AG08396 (cell line): Measurements from ENCODE around the gene LY86.

Experiments
- DNase-seq: peaks from one replicate; pipeline ENCODE4 v3.0.0; 2012; ENCODE audit warnings: low spot score, mixed read lengths

The LY86 gene

DNA sequence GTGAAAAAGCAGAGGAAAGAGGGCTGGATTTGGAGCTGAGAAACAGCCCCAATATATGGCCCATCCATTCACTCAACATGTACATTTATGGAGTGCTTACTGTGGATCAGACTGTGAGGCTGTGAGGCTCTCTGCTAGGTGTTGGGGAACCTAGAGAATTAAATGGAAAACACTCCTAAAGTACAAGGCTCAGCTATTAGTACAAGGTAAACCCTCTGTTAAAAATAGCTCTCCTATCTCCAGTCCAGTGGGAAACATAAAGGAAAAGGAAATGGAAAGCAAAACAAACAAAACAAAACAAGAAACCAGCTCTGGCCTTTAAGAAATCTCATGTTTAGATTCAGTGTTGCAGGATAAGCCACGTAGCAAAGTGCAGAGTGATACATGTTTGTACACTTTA is 35.0 kb downstream of the LY86 start:
- no peak for DNase-seq

DNA sequence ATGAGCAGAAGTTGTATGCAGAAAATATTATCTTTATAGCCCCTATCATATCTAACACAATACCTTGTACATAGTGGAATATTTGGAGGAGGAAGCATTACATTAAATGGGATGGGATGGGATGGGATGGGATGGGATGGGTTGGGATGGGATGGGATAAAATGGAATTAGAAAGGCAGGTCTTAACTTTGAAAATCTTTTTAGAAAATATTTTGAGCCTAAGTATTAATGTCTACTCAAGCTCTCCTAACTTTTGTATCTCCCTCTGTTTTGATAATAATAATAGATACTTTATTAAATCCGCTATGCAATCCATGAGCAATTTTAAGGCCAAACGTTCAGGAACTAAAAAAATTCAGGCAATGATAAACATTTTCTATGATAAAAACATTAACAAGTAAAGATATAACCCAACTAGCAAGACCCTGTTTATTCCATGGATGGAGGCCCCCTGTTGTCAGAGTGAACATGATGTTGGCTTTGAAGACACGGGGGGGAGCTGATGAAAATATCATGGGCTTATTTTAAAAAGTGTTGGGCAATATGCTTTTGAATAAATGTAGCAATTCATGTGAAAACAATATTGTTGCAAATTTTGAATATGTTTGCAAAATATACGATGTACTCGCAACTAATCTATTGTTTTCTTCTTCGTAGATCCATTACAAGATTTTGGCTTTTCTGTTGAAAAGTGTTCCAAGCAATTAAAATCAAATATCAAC is 35.9 kb downstream of the LY86 start:
- DNase-seq: no peak

DNA sequence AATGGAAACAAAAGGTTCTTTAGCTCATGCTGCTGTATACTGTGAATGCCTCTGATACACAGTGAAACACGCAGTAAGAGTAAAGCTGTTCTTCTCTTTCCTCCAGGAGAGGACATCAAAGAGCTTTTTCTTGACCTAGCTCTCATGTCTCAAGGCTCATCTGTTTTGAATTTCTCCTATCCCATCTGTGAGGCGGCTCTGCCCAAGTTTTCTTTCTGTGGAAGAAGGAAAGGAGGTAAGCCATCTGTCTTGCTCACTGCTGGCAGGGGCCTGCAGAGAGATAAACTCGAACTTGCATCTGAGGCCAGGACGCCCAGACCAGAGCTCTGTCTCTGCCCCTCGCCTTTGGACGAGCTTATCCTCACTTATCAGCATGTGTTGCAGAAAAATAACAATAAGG is 37.7 kb downstream of the LY86 start:
- DNase-seq: no peak

DNA sequence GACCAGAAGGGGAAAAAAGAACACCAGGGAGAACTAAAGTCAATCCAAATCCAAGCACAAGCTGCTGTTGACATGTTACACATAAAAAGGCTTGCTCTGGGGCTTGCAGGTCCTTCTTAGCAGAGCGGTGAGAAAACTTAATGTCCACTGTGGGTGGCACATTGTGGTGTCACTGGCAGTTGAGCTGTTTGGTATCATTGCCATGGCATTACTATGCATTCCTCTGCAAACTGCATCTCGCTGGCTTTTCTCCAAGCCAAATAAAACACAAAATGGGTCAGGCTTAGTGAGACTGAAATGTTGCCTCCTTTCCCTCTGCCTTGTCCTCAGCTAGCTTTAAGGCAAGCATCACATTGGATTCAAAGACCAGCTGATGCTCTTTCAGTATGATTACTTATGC is 40.9 kb downstream of the LY86 start:
- DNase-seq: no peak

DNA sequence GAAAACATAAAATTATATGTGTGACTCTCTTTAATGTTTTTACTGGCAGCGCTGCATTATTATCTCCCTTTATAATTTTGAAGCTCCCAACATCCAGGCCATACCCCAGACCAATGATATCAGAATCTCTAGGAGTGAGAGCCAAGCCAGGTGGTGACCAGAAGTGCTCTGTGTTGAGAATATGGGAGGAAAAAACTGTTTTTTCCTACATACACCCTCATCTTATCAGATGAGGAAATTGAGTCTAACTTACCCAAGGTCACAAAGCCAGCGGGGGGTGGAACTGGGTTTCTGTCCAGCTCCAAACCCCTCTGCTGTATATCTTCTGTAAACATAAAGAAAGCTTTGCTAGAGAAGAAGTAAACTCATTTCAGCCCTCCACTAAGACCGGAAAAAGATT is 42.5 kb downstream of the LY86 start:
- DNase-seq: no peak

DNA sequence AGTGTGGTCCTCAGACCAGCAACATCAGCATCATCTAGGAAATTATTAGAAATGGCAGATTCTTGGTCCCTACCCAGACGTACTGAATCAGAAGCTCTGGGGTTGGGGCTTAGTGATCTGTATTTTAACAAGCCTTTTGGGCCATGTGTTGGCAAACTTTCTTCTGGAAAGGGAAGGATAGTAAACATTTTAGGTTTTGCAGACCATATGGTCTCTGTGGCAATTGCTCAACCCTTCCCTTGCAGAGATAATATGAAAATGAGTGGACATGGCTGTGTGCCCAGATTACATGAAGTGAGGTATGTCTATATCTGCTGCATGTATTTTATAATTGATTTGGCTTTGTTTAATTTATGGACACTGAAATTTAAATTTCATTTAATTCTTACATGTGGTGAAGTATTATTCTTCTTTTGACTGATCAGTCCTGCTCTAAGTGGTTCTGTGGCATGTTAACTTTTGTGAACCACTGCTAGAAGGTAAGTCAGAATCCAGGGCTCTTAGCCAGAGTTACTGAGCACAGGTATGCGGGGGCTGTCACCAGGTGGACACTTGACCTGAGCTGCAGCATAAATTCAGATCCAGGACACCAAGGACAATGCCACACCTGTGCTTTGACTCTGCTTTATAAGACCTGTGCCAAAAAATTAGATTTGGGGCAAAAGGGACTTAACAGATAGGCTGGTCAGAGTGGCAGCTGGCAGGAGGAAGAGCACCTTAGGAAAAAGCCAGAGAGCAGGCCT is 43.2 kb downstream of the LY86 start:
- no peak for DNase-seq

DNA sequence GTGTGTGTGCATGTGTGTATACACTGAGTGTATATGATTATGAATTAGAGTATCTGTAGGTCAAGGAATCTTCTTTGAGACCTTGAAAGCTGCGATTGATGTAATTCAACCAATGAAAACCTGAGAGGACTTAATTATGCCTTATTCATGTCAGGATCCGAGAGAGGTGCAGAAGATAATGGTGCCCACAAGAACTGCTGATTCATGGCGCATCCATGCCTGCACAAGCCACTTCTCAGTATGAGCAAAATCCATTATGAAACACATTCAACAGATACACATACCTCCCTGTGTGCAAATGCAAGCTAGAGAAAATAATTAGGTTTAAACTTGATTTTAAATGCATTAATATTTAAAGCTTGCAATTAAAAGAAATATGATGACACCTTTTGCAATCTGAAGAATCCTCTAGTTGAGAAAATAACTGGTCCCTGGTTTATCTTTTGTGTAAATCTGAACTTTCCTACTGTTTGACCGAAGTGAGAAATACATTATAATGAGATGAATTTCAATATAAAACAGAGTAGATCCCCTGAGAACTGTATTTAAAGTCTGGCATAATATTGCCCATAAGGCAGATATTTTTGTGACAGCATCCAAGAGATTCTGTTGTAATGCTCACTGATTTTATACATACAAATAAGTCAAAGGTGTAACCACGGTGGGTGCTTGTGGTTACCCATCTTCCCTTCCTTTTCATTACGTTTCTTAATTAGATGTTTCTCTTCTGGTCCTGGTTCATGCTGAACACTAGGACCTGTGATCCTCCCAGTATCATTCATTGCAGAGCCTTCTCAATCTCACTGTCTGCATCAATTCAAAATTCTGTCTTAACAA is 45.6 kb downstream of the LY86 start:
- DNase-seq: no peak

DNA sequence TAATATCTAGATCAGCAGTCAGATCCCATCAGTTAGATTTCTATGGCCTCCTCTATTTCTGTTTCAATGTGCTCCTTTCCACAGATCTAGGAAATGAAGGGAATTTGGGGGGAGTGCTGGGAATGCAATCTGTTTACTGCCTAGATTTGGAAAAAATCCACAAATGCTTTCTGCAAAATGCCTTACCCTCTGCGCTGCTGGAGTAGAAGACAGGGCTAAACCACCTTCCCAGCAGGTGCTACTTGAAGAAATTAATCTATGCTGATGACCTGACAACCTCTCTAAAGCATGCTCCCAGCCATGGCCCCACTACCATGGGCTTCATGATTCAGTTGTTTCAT is 46.2 kb downstream of the LY86 start:
- DNase-seq: no peak

DNA sequence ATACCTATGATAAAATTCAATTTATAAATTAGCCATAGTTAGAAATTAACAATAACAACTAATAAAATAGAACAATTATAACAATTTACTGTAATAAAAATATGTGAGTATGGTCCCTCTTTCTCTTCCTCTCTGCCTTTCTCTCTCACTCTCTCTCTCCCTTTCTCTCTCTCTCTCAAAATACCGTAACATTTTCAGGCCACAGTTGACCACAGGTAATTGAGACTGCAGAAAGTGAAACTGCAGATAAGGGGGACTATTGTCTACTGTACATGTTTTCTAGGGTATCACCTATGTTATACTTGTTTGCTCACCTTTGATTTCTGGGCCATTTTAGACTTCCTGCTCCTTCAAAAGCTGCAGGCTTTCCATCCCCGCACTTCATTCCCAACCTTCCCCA is 46.8 kb downstream of the LY86 start:
- no peak for DNase-seq

DNA sequence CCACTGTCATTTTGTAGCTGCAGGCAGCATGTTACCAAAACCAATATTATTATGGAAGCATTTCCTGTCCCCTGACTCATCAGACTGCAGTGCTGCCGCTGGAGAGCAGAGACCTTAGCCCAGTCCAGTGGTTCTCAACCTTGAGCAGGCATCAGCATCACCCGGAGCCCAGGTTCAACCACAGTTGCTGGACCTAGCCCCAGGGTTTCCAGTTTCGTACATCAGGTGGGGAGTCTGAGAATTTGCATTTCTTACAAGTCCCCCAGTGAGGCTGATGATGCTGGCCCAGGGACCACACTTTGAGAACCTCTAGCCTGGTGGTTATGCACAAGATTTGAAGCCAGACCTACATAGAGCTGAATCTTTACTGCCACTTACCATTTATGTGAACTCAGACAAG is 47.3 kb downstream of the LY86 start:
- no peak for DNase-seq

DNA sequence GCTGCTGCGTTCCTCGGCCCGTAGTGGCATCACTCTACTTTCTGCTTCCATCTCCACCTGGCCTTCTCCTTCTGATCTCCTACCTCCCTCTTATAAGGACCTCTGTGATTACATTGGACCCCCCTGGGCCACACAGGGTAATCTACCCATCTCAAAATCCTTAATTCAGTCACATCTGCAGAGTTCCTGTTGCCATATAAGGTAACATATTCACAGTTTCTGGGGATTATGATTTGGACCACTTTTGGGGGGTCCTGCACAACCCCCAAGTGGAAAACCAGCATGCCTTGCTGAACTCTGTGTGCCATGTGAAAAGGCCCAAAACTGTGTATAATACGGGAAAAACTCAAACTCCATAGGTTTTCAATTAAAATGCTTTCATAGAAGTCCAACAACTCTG is 51.1 kb downstream of the LY86 start:
- no peak for DNase-seq

DNA sequence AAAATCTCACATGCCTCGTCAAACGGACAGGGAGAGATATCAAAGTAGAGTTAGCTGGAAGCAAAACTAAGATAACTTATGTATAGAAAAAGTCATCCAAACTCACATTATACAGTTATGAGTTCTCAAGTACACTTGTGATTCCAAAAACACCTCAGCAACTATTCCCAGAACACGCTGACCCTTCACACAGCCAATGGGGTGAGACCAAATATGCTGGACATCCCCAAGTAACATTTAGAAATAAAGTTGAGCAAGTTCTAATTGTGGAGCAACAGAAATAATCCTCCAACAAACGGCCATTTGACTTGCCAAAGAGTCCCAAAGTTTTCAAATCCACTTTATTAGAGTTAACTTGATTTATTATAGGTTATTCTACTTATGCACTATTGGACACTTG is 52.4 kb downstream of the LY86 start:
- no peak for DNase-seq

DNA sequence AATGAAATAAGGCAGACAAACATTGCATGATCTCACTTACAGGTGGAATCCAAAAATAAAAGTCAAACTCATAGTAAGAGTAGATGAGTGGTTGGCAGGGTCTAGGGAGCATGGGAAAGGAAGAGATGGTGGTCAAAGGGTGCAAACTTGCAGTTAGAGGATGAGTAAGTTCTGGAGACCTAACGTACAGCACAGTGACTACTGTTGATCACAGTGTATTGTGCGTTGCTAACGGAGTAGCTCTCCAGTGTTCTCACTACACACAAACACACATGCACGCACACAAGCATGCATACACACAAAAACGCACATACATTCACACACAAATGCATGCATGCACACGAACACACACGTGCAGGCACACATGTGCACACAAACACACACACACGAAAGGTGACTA is 54.9 kb downstream of the LY86 start:
- no peak for DNase-seq

DNA sequence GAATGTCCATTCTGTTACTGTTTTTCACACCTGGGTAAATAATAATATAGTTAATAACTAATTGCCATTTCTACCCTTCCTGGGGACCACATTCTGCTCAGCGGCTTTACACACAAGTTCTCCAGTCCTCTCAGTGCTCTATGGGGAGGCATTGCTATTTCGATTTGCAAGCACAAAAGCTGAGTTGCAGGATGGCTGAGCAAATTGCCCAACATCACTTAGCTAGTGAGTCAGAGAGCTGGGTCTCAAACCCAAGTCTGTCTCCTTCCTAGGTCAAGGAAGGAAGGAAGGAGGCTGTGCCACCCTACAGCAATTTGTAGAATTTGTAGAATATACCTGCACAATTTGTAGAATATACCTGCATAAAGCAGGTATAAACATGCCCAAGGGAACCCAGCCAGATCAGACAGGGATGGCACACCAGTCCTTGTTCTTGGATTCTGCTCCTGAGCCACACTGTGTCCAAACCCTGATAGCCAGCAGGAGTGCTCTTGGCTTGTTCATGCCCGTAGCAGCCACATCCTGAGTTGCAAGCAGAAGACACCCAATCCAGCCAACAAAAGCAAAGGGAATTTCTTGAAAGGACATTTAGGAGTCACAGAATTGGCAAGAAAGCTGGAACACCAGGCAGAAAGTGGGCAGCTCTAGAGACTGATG is 56.9 kb downstream of the LY86 start:
- no peak for DNase-seq

DNA sequence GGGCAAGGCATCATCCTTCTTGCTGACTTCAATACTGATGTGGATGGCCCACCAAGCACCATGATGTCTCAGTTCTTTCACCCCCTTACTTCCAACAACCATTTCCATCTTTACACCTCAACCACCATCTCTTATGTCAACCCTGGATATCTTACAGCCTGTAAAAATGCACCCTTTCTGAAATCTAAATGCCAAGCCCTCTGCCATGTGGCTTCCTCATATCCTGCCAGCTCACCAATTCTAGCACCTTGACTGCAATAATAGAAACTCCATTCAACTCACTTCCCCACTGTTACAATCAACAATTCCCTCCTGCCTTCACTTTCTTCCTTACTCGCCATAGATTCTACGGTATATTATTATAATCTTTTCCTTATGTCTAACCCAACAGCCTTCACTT is 57.9 kb downstream of the LY86 start:
- no peak for DNase-seq

DNA sequence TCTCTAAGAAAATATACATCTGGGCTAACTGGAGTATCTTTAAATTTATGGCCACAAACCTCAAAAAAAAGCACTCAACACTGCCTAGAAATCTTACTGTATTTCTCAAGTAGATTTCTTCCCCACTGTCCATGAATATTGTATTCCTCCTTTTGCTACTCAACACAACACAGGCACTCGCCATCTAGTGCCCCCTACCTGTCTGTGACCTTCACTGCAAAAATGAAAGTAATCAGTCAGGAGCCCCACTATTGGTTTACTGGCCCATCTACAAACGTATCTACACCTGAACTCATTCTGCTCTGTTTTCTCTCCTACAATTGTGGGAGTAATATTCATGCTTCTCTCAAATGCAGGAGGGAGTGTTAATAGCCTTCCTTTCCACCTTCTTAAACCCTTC is 58.3 kb downstream of the LY86 start:
- DNase-seq: no peak

DNA sequence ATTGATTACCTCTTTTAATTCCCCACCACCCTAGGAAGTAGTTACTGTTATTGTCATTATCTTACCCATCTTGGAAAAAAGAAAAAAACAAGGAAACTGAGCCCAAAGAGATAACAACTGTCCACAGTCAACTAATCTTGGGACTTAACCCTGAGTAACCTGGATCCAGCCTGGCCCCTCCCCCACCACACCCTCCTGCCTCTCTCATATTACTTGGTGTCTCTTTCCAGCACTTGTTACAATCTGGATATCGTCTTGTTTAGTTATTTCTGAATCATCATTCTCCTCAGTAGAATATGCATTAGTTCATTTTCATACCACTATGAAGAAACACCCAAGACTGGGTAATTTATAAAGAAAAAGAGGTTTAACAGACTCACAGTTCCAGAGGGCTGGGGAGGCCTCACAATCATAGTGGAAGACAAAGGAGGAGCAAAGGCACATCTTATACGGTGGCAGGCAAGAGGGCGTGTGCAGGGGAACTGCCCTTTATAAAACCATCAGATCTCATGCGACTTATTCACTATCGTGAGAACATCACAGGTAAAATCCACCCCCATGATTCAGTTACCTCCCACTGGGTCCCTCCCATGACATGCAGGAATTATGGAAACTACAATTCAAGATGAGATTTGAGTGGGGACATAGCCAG is 60.3 kb downstream of the LY86 start:
- DNase-seq: no peak

DNA sequence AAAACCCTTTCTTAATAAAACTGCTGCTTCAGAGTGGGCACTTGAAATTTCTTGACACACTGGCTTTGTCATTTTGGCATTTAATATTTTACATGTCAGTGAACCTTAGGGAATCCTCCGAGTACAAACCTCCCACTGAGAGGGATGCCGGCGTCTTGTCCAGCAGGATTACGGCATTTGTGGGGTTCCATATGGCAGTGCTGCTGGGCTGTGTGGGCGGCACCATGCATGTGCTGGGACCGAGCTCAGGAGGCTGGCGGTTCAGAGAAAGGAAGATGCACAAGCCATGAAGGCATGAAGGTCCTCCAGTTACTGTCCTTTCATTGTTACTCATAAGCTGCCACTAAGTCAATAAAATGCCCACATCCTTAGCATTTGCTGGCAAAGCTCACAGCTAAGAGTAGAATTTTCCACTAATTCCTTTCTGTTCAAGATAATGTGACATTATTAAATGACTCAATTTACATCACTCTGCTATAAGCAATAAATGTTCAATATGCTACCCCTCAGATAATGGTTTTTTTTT is 61.4 kb downstream of the LY86 start:
- no peak for DNase-seq

DNA sequence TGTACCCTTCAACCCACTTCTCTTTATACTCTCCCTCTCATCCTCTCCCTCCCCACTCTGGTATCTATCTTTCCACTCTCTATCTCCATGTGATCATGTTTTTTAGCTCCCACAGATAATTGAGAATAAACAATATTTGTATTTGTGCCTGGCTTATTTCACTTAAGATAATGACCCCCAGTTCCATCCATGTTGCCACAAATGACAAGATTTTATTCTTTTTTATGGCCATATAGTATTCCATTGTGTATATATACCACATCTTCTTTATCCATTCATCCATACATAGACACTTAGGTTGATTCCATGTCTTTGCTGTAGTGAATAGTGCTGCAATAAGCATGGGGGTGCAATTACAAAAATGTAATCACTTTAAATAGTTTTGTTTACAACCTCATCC is 62.3 kb downstream of the LY86 start:
- no peak for DNase-seq

DNA sequence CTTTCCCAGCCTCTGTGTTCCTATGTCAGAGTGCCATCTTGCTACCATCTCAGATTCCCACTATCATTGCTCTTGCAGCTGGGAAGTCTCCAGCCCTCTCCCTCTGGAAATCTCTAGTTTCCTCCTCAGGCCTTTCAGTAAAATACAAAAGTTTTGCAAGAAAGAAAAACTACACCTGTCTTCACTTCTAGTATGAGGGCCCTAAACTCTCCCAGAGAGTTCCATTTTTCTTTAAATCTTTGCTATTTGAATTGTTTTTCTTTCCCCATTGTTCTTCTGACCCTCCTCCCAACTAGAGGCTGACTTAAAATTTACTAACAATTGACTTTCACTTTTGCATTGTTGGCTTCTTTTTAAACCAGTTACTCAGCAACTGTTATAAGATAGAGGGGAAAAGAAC is 62.8 kb downstream of the LY86 start:
- DNase-seq: no peak

DNA sequence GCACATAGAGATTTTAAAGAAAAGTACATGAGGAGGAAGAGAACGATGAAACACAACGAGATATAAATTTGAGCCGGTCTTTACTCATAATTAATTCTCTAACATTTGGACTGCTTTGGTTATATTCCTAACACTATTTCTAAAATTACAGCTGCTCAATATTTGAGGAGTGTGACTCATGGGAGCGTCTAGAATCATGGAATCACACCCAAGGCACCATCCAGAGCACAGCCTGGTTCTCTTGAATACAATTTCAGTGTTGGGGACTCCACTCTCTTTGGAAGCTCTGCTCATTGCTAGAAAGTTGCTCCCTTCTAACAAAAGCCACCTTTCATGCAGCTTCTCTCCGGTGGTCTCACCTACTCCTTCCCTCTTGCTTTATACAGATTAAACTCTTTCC is 64.4 kb downstream of the LY86 start:
- no peak for DNase-seq
